HG02571 (cell line): Measurements from ENCODE around the gene ZNF335.

Source experiments
- ATAC-seq: cut with Tn5 transposase; IDR thresholded peaks from one replicate; pipeline ENCODE4 v1.9.1; 2021; ENCODE audit warnings: mild to moderate bottlenecking, moderate library complexity; ENCODE audit not compliant: unreplicated experiment

The ZNF335 gene

GRCh38 chr20:45971675-45972499 lies at the start of gene ZNF335:
TSS of gene ZNF335 (minus strand) at chr20:45972203. CDS start at chr20:45971410, 793 bp downstream.
- ATAC-seq: peak; percentile 64

- no peak for ATAC-seq
Observed at GRCh38 chr20:46020555-46020954, 48.6 kb upstream of the ZNF335 start.

GRCh38 chr20:46018611-46019010 lies 46.6 kb upstream of the ZNF335 start:
- ATAC-seq: no peak

GRCh38 chr20:46018112-46018511 lies 46.1 kb upstream of the ZNF335 start:
- no peak for ATAC-seq

GRCh38 chr20:46017272-46017671 lies 45.3 kb upstream of the ZNF335 start:
- no peak for ATAC-seq

- no peak for ATAC-seq
Observed at GRCh38 chr20:46014517-46015396, 42.8 kb upstream of the ZNF335 start.

- ATAC-seq: no peak
Observed at GRCh38 chr20:46013829-46014516, 42.0 kb upstream of the ZNF335 start.

GRCh38 chr20:46013322-46013828 lies 41.4 kb upstream of the ZNF335 start:
- no peak for ATAC-seq

- ATAC-seq: no peak
Observed at GRCh38 chr20:46012921-46013320, 40.9 kb upstream of the ZNF335 start.

- no peak for ATAC-seq
Observed at GRCh38 chr20:46011631-46012482, 39.9 kb upstream of the ZNF335 start.

GRCh38 chr20:46010491-46011391 lies 38.7 kb upstream of the ZNF335 start:
- ATAC-seq: no peak

GRCh38 chr20:46009816-46010215 lies 37.8 kb upstream of the ZNF335 start:
- no peak for ATAC-seq

GRCh38 chr20:46007671-46008070 lies 35.7 kb upstream of the ZNF335 start:
- ATAC-seq: no peak

- ATAC-seq: no peak
Observed at GRCh38 chr20:46006964-46007363, 35.0 kb upstream of the ZNF335 start.

- ATAC-seq: no peak
Observed at GRCh38 chr20:46006022-46006705, 34.2 kb upstream of the ZNF335 start.

- ATAC-seq: no peak
Observed at GRCh38 chr20:46004889-46005473, 33.0 kb upstream of the ZNF335 start.

- no peak for ATAC-seq
Observed at GRCh38 chr20:46004187-46004586, 32.2 kb upstream of the ZNF335 start.

- no peak for ATAC-seq
Observed at GRCh38 chr20:46002008-46002407, 30.0 kb upstream of the ZNF335 start.
